HPDE6-E6E7 (cell line): ENCODE data around the gene GPR132.
"Not testable (repeated sequence)": the region's sequence is repeated elsewhere in the genome, so short reads cannot be mapped to it uniquely, and the experiment has no call there.

ENCODE experiments used
- DNase-seq: peaks from one replicate; pipeline ENCODE4 v3.0.0; 2011; ENCODE audit warnings: missing footprints; ENCODE audit errors: extremely low spot score

GPR132 gene

GRCh38 chr14:105075379-105076295 lies 10.4 kb upstream of the GPR132 start:
- no peak for DNase-seq

GRCh38 chr14:105074601-105075053 lies 9.4 kb upstream of the GPR132 start:
- no peak for DNase-seq

- DNase-seq, result no peak
These were observed 8.7 kb upstream of the GPR132 start for GRCh38 chr14:105073720-105074600.

- no peak for DNase-seq
These were observed 7.9 kb upstream of the GPR132 start for GRCh38 chr14:105072892-105073719.

GRCh38 chr14:105072381-105072861 lies 7.2 kb upstream of the GPR132 start:
- no peak for DNase-seq

- DNase-seq, result no peak
These were observed 6.7 kb upstream of the GPR132 start for GRCh38 chr14:105071942-105072341.

- DNase-seq, result no peak
These were observed 6.1 kb upstream of the GPR132 start for GRCh38 chr14:105071326-105071725.

- no peak for DNase-seq
These were observed 5.5 kb upstream of the GPR132 start for GRCh38 chr14:105070760-105071137.

- no peak for DNase-seq
These were observed 4.9 kb upstream of the GPR132 start for GRCh38 chr14:105069871-105070759.

GRCh38 chr14:105069522-105069870 lies 4.3 kb upstream of the GPR132 start:
- DNase-seq, result no peak

GRCh38 chr14:105068818-105069217 lies 3.6 kb upstream of the GPR132 start:
- DNase-seq, result no peak

- no peak for DNase-seq
These were observed 2.7 kb upstream of the GPR132 start for GRCh38 chr14:105067969-105068301.

GRCh38 chr14:105067140-105067968 lies 2.1 kb upstream of the GPR132 start:
- DNase-seq, result no peak

- no peak for DNase-seq
These were observed 1.2 kb upstream of the GPR132 start for GRCh38 chr14:105066240-105067071.

- no peak for DNase-seq
These were observed 498 bp downstream of the GPR132 start for GRCh38 chr14:105064721-105065143.

GRCh38 chr14:105064001-105064400 lies 1.2 kb downstream of the GPR132 start:
- no peak for DNase-seq

- DNase-seq, result not testable (repeated sequence)
These were observed 1.7 kb downstream of the GPR132 start for GRCh38 chr14:105063506-105063905.

- no peak for DNase-seq
These were observed 2.2 kb downstream of the GPR132 start for GRCh38 chr14:105063056-105063455.

- no peak for DNase-seq
These were observed 3.2 kb downstream of the GPR132 start for GRCh38 chr14:105062048-105062433.
